Adipose tissue (tissue), 3 donors: ENCODE data around the gene CWC27. TPM values are rescaled to one million over a fixed set of nuclear protein-coding genes. Genes with fewer than 3 reads are reported as not detected.
"Not testable (repeated sequence)": the region's sequence is repeated elsewhere in the genome, so short reads cannot be mapped to it uniquely, and the experiment has no call there.

Experiments
- H3K27ac ChIP-seq: one replicate; pipeline ENCODE4 v1.5.1; 2013; ENCODE audit warnings: low read depth, low read length
- WGBS, 3 donors: extraction: QIAGEN DNeasy Blood & Tissue Kit; methylation state at CpG; one replicate each; pipeline ENCODE4 v1.1.7; 2013; 5-methylcytosine and 5-hydroxymethylcytosine counted together
- polyA plus RNA-seq, 3 donors: library from polyadenylated mRNA; stranded (reverse); fragments of 200-250 nt; gene quantifications; one replicate each; pipeline ENCODE4 v1.2.3, GENCODE V29; 2013
- donor health status: healthy with polysubstance abuse.
- donor health status: Bipolar disorder and iron deficiency.
- donor health status: healthy.

Gene CWC27
- polyA plus RNA-seq, 3 donors, result 6.3 to 19.0 (median 11.2) TPM

GRCh38 chr5:64775291-64775690, 6.6 kb downstream of the CWC27 start:
- WGBS, 3 donors, result 37 to 70% (median 54%) methylated on average over 1 of the region's 1 CpG
- H3K27ac ChIP-seq, result no peak overlapping the region

GRCh38 chr5:64784451-64785025, 15.8 kb downstream of the CWC27 start:
- H3K27ac ChIP-seq, result no peak overlapping the region
- 1 to 6% (median 3%) methylated on average over 3 of the region's 3 CpGs for WGBS, 3 donors

- 84 to 90% (median 86%) methylated on average over 2 of the region's 2 CpGs for WGBS, 3 donors
- no peak overlapping the region for H3K27ac ChIP-seq
Measured at GRCh38 chr5:64786372-64786771, 17.6 kb downstream of the CWC27 start.

GRCh38 chr5:64788156-64788555, 19.4 kb downstream of the CWC27 start:
- WGBS, 3 donors, result 68 to 88% (median 82%) methylated on average over 2 of the region's 2 CpGs
- no peak overlapping the region for H3K27ac ChIP-seq

- no peak overlapping the region for H3K27ac ChIP-seq
- 78 to 86% (median 79%) methylated on average over 3 of the region's 3 CpGs for WGBS, 3 donors
Measured at GRCh38 chr5:64789457-64789856, 20.7 kb downstream of the CWC27 start.

GRCh38 chr5:64790210-64790609, 21.5 kb downstream of the CWC27 start:
- 92 to 98% (median 97%) methylated on average over 1 of the region's 1 CpG for WGBS, 3 donors
- H3K27ac ChIP-seq, result no peak overlapping the region

GRCh38 chr5:64792469-64792868, 23.7 kb downstream of the CWC27 start:
- H3K27ac ChIP-seq, result no peak overlapping the region

- WGBS, 3 donors, result 67 to 75% (median 71%) methylated on average over 3 of the region's 3 CpGs
- no peak overlapping the region for H3K27ac ChIP-seq
Measured at GRCh38 chr5:64794053-64794770, 25.5 kb downstream of the CWC27 start.

GRCh38 chr5:64796301-64796700, 27.6 kb downstream of the CWC27 start:
- H3K27ac ChIP-seq, result no peak overlapping the region

- no peak overlapping the region for H3K27ac ChIP-seq
- 93 to 98% (median 94%) methylated on average over 2 of the region's 2 CpGs for WGBS, 3 donors
Measured at GRCh38 chr5:64800926-64801325, 32.2 kb downstream of the CWC27 start.

GRCh38 chr5:64806537-64806936, 37.8 kb downstream of the CWC27 start:
- 71 to 92% (median 79%) methylated on average over 2 of the region's 2 CpGs for WGBS, 3 donors
- no peak overlapping the region for H3K27ac ChIP-seq

- 81 to 90% (median 84%) methylated on average over 5 of the region's 5 CpGs for WGBS, 3 donors
- H3K27ac ChIP-seq, result no peak overlapping the region
Measured at GRCh38 chr5:64807520-64807919, 38.8 kb downstream of the CWC27 start.

GRCh38 chr5:64811050-64811640, 42.4 kb downstream of the CWC27 start:
- no peak overlapping the region for H3K27ac ChIP-seq
- 68 to 93% (median 89%) methylated on average over 1 of the region's 1 CpG for WGBS, 3 donors

GRCh38 chr5:64814073-64814472, 45.3 kb downstream of the CWC27 start:
- 77 to 90% (median 87%) methylated on average over 2 of the region's 2 CpGs for WGBS, 3 donors
- H3K27ac ChIP-seq, result no peak overlapping the region

GRCh38 chr5:64818245-64818644, 49.5 kb downstream of the CWC27 start:
- WGBS, 3 donors, result 25 to 72% (median 66%) methylated on average over 3 of the region's 3 CpGs
- no peak overlapping the region for H3K27ac ChIP-seq

GRCh38 chr5:64819345-64819744, 50.6 kb downstream of the CWC27 start:
- H3K27ac ChIP-seq, result not testable (repeated sequence)
- 84 to 89% (median 89%) methylated on average over 4 of the region's 4 CpGs for WGBS, 3 donors

GRCh38 chr5:64822320-64822719, 53.6 kb downstream of the CWC27 start:
- no peak overlapping the region for H3K27ac ChIP-seq

GRCh38 chr5:64826541-64826940, 57.8 kb downstream of the CWC27 start:
- 80 to 90% (median 81%) methylated on average over 1 of the region's 1 CpG for WGBS, 3 donors
- no peak overlapping the region for H3K27ac ChIP-seq

GRCh38 chr5:64827703-64828102, 59.0 kb downstream of the CWC27 start:
- no peak overlapping the region for H3K27ac ChIP-seq
- WGBS, 3 donors, result 88 to 94% (median 91%) methylated on average over 4 of the region's 4 CpGs

GRCh38 chr5:64830650-64831049, 61.9 kb downstream of the CWC27 start:
- not testable (repeated sequence) for H3K27ac ChIP-seq
